Measurements from ENCODE around the gene BBC3.

BBC3 gene

GRCh38 chr19:47209319-47210179 is 21.4 kb downstream of the BBC3 start:
- H3K36me3 ChIP-seq (ENCODE audit: insufficient read depth, low read length), result peaks cover 51% of the 10 kb centered on the region
- no peak overlapping the region for H3K27ac ChIP-seq (ENCODE audit: low read depth, low read length)
- H3K9ac ChIP-seq (ENCODE audit: low read length), result no peak overlapping the region
- no peaks in the 10 kb centered on the region for H3K27me3 ChIP-seq (ENCODE audit: control insufficient read depth in 1 of 2, insufficient read depth in 2 of 2, low read length in 2 of 2)
- H3K4me1 ChIP-seq (ENCODE audit: insufficient read depth, low read length), result peaks cover 7% of the 10 kb centered on the region
- no peak overlapping the region for H3K4me3 ChIP-seq (ENCODE audit: low read depth in 1 of 2, low read length in 2 of 2)
- H3K9me3 ChIP-seq (ENCODE audit: low read length), result no peaks in the 10 kb centered on the region

DNA sequence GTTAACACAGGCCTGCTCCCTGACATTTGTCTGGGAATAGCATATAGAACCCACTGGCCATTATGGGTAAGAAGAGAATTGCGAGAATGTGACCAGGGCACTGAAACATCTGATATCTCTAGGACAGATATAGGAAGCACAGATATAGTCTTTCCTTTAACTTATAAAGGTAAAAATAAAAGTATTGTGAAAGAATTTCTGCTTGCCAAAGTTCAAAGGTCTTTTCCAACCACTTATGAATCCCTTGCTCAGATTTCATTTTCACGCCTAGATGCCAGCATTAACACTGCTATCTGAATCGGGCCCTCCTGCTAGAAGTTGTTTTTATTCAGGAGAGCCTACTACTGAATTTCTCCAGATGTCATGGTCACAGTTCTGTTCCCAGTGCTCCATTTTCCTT is 27.7 kb downstream of the BBC3 start:
- Histone ChIP-seq H3K9ac (ENCODE audit: low read length) (no peak overlapping the region), H3K27me3 (ENCODE audit: control insufficient read depth in 1 of 2, insufficient read depth in 2 of 2, low read length in 2 of 2) (no peaks in the 10 kb centered on the region), H3K27ac (ENCODE audit: low read depth, low read length) (no peak overlapping the region), H3K4me3 (ENCODE audit: low read depth in 1 of 2, low read length in 2 of 2) (no peak overlapping the region), H3K9me3 (ENCODE audit: low read length) (no peaks in the 10 kb centered on the region), H3K36me3 (ENCODE audit: insufficient read depth, low read length) (peaks cover 39% of the 10 kb centered on the region), H3K4me1 (ENCODE audit: insufficient read depth, low read length) (peaks cover 7% of the 10 kb centered on the region)

GRCh38 chr19:47200530-47200929 is 30.5 kb downstream of the BBC3 start:
- H3K36me3 ChIP-seq (ENCODE audit: insufficient read depth, low read length), result peaks cover 34% of the 10 kb centered on the region
- H3K4me1 ChIP-seq (ENCODE audit: insufficient read depth, low read length), result peaks cover 7% of the 10 kb centered on the region
- no peaks in the 10 kb centered on the region for H3K27me3 ChIP-seq (ENCODE audit: control insufficient read depth in 1 of 2, insufficient read depth in 2 of 2, low read length in 2 of 2)
- H3K4me3 ChIP-seq (ENCODE audit: low read depth in 1 of 2, low read length in 2 of 2), result no peak overlapping the region
- no peak overlapping the region for H3K27ac ChIP-seq (ENCODE audit: low read depth, low read length)
- H3K9me3 ChIP-seq (ENCODE audit: low read length), result no peaks in the 10 kb centered on the region
- no peak overlapping the region for H3K9ac ChIP-seq (ENCODE audit: low read length)

- Histone ChIP-seq H3K27ac (ENCODE audit: low read depth, low read length) (no peak overlapping the region), H3K36me3 (ENCODE audit: insufficient read depth, low read length) (peaks cover 17% of the 10 kb centered on the region), H3K9me3 (ENCODE audit: low read length) (no peaks in the 10 kb centered on the region), H3K27me3 (ENCODE audit: control insufficient read depth in 1 of 2, insufficient read depth in 2 of 2, low read length in 2 of 2) (no peaks in the 10 kb centered on the region), H3K4me3 (ENCODE audit: low read depth in 1 of 2, low read length in 2 of 2) (no peak overlapping the region), H3K4me1 (ENCODE audit: insufficient read depth, low read length) (peaks cover 7% of the 10 kb centered on the region), H3K9ac (ENCODE audit: low read length) (no peak overlapping the region)
Measured at GRCh38 chr19:47197141-47197540, 33.9 kb downstream of the BBC3 start.

DNA sequence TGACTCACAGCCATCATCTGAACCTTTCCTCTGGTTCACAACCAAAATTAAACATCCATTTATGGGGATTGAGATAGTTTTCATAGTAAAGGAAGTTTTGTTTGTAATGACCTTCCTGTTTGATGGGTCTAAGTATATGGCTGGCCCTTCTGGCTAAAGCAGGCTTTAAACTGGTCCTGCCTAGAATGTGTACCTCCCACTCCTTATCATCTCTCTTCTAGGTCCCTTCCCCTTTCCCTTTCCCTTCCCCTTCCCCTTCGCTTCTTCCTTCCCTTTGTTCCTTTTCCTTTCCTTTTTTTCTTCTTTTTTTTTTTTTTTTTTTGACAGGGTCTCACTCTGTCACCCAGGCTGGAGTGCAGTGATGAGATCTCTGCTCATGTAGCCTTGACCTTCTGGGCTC is 35.6 kb downstream of the BBC3 start:
- no peaks in the 10 kb centered on the region for H3K9me3 ChIP-seq (ENCODE audit: low read length)
- no peaks in the 10 kb centered on the region for H3K27me3 ChIP-seq (ENCODE audit: control insufficient read depth in 1 of 2, insufficient read depth in 2 of 2, low read length in 2 of 2)
- peaks cover 18% of the 10 kb centered on the region for H3K4me1 ChIP-seq (ENCODE audit: insufficient read depth, low read length)

GRCh38 chr19:47190167-47190727 is 40.8 kb downstream of the BBC3 start:
- H3K27ac ChIP-seq (ENCODE audit: low read depth, low read length), result peak overlapping the region; percentile 45
- peaks cover 52% of the 10 kb centered on the region for H3K4me1 ChIP-seq (ENCODE audit: insufficient read depth, low read length)
- H3K4me3 ChIP-seq (ENCODE audit: low read depth in 1 of 2, low read length in 2 of 2), result peak overlapping the region in 1 of 2 donors; percentile 26

More for the DNA sequence above, 35.6 kb downstream of the BBC3 start:
- H3K9ac ChIP-seq (ENCODE audit: low read length), result no peak overlapping the region
- peaks cover 17% of the 10 kb centered on the region for H3K36me3 ChIP-seq (ENCODE audit: insufficient read depth, low read length)
- H3K27ac ChIP-seq (ENCODE audit: low read depth, low read length), result no peak overlapping the region
- no peak overlapping the region for H3K4me3 ChIP-seq (ENCODE audit: low read depth in 1 of 2, low read length in 2 of 2)

GRCh38 chr19:47188507-47189033 is 42.4 kb downstream of the BBC3 start:
- Histone ChIP-seq H3K36me3 (ENCODE audit: insufficient read depth, low read length) (peaks cover 4% of the 10 kb centered on the region), H3K27me3 (ENCODE audit: control insufficient read depth in 1 of 2, insufficient read depth in 2 of 2, low read length in 2 of 2) (no peaks in the 10 kb centered on the region), H3K4me3 (ENCODE audit: low read depth in 1 of 2, low read length in 2 of 2) (no peak overlapping the region), H3K9ac (ENCODE audit: low read length) (no peak overlapping the region), H3K27ac (ENCODE audit: low read depth, low read length) (peak overlapping the region; percentile 42), H3K9me3 (ENCODE audit: low read length) (no peaks in the 10 kb centered on the region), H3K4me1 (ENCODE audit: insufficient read depth, low read length) (peaks cover 52% of the 10 kb centered on the region)

More at GRCh38 chr19:47190167-47190727, 40.8 kb downstream of the BBC3 start:
- Histone ChIP-seq H3K36me3 (ENCODE audit: insufficient read depth, low read length) (no peaks in the 10 kb centered on the region), H3K9me3 (ENCODE audit: low read length) (no peaks in the 10 kb centered on the region), H3K9ac (ENCODE audit: low read length) (peak overlapping the region; percentile 40), H3K27me3 (ENCODE audit: control insufficient read depth in 1 of 2, insufficient read depth in 2 of 2, low read length in 2 of 2) (no peaks in the 10 kb centered on the region)

DNA sequence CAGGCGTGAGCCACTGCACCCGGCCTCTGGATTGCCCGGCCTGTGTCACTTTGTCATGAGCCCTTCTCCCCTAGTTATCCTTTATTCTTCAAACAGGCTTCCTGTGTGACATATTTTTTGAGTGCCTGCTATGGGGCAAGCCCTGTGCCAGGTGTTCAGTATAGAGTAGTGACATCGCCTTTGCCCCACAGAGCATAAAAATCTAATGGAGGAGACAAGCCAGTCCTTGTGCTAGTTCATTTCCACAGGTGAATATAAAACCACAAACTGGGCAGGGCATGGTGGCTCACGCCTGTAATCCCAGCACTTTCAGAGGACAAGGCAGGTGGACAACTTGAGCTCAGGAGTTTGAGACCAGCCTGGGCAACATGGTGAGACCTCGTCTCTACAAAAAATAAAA is 43.2 kb downstream of the BBC3 start:
- H3K27me3 ChIP-seq (ENCODE audit: control insufficient read depth in 1 of 2, insufficient read depth in 2 of 2, low read length in 2 of 2), result no peaks in the 10 kb centered on the region
- no peaks in the 10 kb centered on the region for H3K9me3 ChIP-seq (ENCODE audit: low read length)
- peaks cover 52% of the 10 kb centered on the region for H3K4me1 ChIP-seq (ENCODE audit: insufficient read depth, low read length)
- no peak overlapping the region for H3K27ac ChIP-seq (ENCODE audit: low read depth, low read length)
- H3K4me3 ChIP-seq (ENCODE audit: low read depth in 1 of 2, low read length in 2 of 2), result no peak overlapping the region
- H3K9ac ChIP-seq (ENCODE audit: low read length), result no peak overlapping the region
- H3K36me3 ChIP-seq (ENCODE audit: insufficient read depth, low read length), result peaks cover 7% of the 10 kb centered on the region

- H3K4me1 ChIP-seq (ENCODE audit: insufficient read depth, low read length), result peaks cover 52% of the 10 kb centered on the region
- H3K27ac ChIP-seq (ENCODE audit: low read depth, low read length), result no peak overlapping the region
- no peak overlapping the region for H3K4me3 ChIP-seq (ENCODE audit: low read depth in 1 of 2, low read length in 2 of 2)
- H3K27me3 ChIP-seq (ENCODE audit: control insufficient read depth in 1 of 2, insufficient read depth in 2 of 2, low read length in 2 of 2), result no peaks in the 10 kb centered on the region
- peaks cover 8% of the 10 kb centered on the region for H3K36me3 ChIP-seq (ENCODE audit: insufficient read depth, low read length)
- H3K9me3 ChIP-seq (ENCODE audit: low read length), result no peaks in the 10 kb centered on the region
- H3K9ac ChIP-seq (ENCODE audit: low read length), result no peak overlapping the region
Measured at GRCh38 chr19:47187335-47187655, 43.7 kb downstream of the BBC3 start.

- H3K4me1 ChIP-seq (ENCODE audit: insufficient read depth, low read length), result peaks cover 52% of the 10 kb centered on the region
- H3K27ac ChIP-seq (ENCODE audit: low read depth, low read length), result no peak overlapping the region
- H3K36me3 ChIP-seq (ENCODE audit: insufficient read depth, low read length), result peaks cover 13% of the 10 kb centered on the region
- no peaks in the 10 kb centered on the region for H3K9me3 ChIP-seq (ENCODE audit: low read length)
- H3K9ac ChIP-seq (ENCODE audit: low read length), result no peak overlapping the region
- no peak overlapping the region for H3K4me3 ChIP-seq (ENCODE audit: low read depth in 1 of 2, low read length in 2 of 2)
- H3K27me3 ChIP-seq (ENCODE audit: control insufficient read depth in 1 of 2, insufficient read depth in 2 of 2, low read length in 2 of 2), result no peaks in the 10 kb centered on the region
Measured at GRCh38 chr19:47186446-47187334, 44.3 kb downstream of the BBC3 start.

GRCh38 chr19:47183601-47184000 is 47.4 kb downstream of the BBC3 start:
- Histone ChIP-seq H3K4me1 (ENCODE audit: insufficient read depth, low read length) (peaks cover 22% of the 10 kb centered on the region), H3K36me3 (ENCODE audit: insufficient read depth, low read length) (peaks cover 21% of the 10 kb centered on the region), H3K4me3 (ENCODE audit: low read depth in 1 of 2, low read length in 2 of 2) (no peak overlapping the region), H3K9me3 (ENCODE audit: low read length) (no peaks in the 10 kb centered on the region), H3K27ac (ENCODE audit: low read depth, low read length) (no peak overlapping the region), H3K27me3 (ENCODE audit: control insufficient read depth in 1 of 2, insufficient read depth in 2 of 2, low read length in 2 of 2) (no peaks in the 10 kb centered on the region), H3K9ac (ENCODE audit: low read length) (no peak overlapping the region)
